ENCODE measurements around the gene HOXA11.

HOXA11 gene

DNA sequence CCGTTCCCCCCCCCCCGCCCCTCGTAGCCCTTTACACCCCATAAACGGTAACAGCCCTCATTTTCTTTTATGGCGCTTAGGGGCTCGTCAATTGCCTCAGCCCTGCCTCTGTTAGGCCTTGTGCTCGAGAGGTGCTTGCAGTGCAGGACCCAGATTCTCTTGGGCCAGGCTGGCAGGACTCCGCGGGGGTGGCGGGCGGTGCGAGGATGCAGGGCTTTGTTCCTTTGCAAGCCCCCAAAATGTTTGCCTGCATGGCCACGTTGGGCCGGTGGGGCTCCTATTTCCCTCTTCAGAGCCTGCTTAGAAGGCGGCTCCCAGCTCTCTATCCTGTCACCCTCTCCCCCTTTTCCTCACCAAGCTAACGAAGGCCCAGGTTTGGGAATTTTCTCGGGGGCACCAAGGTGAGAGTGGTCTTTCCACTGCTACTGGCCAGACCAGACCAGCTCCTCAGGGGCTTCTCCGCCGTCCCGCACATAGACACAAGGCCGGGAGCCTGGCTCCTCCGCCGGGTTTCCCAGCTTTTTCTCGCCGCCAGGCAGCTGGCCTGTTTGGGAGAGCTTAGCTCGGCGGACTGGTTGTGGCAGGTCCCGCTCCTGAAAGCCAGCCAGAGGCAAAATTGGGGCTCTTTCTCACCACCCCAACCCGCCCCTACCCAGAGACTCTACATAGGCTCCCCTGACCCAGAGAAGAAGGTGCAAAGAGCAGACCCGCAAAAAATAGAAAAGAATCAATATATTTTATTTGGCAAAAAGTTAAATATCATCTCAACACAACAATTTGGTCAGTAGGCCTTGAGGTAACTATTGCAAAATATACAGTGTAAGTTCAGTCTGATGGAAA, 23.1 kb downstream of the HOXA11 start:
- DNase-seq (ENCODE audit: low read depth in 2 of 2), result no peak
- no peak overlapping the region for H3K4me3 ChIP-seq (replicated peaks in 1 of 2; ENCODE audit: low read depth in 2 of 2, low read length in 2 of 2)
- TF ChIP-seq, protein P1, sequence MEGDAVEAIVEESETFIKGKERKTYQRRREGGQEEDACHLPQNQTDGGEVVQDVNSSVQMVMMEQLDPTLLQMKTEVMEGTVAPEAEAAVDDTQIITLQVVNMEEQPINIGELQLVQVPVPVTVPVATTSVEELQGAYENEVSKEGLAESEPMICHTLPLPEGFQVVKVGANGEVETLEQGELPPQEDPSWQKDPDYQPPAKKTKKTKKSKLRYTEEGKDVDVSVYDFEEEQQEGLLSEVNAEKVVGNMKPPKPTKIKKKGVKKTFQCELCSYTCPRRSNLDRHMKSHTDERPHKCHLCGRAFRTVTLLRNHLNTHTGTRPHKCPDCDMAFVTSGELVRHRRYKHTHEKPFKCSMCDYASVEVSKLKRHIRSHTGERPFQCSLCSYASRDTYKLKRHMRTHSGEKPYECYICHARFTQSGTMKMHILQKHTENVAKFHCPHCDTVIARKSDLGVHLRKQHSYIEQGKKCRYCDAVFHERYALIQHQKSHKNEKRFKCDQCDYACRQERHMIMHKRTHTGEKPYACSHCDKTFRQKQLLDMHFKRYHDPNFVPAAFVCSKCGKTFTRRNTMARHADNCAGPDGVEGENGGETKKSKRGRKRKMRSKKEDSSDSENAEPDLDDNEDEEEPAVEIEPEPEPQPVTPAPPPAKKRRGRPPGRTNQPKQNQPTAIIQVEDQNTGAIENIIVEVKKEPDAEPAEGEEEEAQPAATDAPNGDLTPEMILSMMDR (IDR thresholded peaks at IDR 0.05; ENCODE audit: low read depth, low read length), result no peak

DNA sequence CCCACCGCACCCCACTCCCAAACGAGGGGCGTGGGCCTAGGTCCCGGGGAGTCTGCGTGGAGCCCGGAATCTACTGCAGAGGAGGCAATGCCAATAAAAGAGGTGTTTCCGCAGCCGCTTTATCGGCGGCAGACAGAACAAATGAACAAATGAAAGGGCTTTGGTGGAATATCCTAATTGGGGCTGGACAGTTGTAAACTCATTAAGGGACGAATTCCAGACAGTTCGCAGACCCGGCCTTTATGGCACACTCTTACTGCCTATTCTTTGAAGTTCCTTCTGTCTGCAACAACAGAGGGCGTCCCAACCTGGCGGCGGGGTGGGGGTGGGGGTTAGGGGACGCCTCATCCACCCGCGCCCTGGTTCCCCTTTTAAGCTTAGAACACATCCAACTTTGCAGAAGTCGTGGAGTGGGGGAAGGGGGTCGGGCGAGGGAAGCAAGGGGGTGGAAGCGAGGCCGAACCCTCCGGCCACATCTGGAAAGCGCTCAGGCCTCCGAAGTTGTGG, 23.8 kb downstream of the HOXA11 start:
- H3K4me3 ChIP-seq (replicated peaks in 1 of 2; ENCODE audit: low read depth in 2 of 2, low read length in 2 of 2), result peak overlapping the region; percentile 43 to 48
- TF ChIP-seq, protein P1 (IDR thresholded peaks at IDR 0.05; ENCODE audit: low read depth, low read length), result no peak
- DNase-seq (ENCODE audit: low read depth in 2 of 2), result no peak

DNA sequence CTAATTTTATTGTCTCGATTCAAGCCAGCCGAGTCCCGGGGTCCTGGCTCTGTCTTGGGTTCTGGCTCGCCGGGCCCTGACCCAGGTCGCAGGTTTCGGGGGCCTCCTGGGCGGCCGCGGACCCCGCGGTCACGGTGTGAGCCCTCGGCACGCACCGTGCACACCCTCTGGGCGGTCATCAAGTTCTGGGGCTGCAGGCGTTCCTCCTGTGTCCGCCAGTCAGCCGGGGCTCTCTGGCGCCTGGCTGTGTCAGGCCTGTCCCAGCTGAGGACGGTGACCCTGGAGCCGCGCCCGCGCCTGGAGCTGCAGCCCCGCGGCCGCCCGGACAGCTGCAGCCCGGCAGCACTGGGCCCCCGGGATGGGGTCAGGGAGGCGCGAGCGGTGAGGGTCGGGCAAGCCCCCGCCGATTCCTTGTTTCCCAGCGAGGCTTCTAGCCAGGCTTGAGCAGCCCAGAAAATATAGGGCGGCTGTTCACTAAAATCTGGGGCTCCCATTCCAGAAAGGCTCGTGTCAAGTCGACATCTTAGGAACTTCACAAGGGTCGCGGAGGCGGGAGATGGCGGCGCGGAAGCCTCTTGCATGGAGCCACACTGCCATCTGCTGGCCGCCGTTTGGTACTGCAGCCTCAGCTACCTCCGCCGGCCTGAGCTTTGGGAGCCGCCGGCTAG, 24.4 kb downstream of the HOXA11 start:
- DNase-seq (ENCODE audit: low read depth in 2 of 2), result peak; percentile 76 to 85
- TF ChIP-seq, protein P1 (IDR thresholded peaks at IDR 0.05; ENCODE audit: low read depth, low read length), result peak; percentile 97
- peak overlapping the region; percentile 43 to 48 for H3K4me3 ChIP-seq (replicated peaks in 1 of 2; ENCODE audit: low read depth in 2 of 2, low read length in 2 of 2)

DNA sequence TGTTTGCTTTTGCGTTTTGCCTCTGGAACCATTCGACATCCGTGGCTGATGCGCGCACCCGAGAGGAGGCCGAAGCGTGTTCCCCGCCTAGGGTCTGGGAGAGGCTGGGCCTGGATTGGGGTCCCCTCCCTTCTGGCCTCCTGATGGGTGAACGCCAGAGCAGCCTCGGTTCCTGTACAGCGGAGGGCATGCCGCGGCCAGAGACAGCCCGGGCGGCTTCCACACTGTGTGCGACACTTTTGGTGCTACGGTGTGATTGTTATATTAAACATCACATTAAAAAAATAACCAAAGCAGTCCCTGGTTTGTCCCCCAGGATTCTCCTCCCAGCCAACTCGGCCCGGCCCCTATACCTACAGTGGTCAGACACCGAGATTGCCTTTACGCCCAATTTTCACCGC, 24.9 kb downstream of the HOXA11 start:
- DNase-seq (ENCODE audit: low read depth in 2 of 2), result no peak
- H3K4me3 ChIP-seq (replicated peaks in 1 of 2; ENCODE audit: low read depth in 2 of 2, low read length in 2 of 2), result no peak overlapping the region
- TF ChIP-seq, protein P1 (IDR thresholded peaks at IDR 0.05; ENCODE audit: low read depth, low read length), result no peak

DNA sequence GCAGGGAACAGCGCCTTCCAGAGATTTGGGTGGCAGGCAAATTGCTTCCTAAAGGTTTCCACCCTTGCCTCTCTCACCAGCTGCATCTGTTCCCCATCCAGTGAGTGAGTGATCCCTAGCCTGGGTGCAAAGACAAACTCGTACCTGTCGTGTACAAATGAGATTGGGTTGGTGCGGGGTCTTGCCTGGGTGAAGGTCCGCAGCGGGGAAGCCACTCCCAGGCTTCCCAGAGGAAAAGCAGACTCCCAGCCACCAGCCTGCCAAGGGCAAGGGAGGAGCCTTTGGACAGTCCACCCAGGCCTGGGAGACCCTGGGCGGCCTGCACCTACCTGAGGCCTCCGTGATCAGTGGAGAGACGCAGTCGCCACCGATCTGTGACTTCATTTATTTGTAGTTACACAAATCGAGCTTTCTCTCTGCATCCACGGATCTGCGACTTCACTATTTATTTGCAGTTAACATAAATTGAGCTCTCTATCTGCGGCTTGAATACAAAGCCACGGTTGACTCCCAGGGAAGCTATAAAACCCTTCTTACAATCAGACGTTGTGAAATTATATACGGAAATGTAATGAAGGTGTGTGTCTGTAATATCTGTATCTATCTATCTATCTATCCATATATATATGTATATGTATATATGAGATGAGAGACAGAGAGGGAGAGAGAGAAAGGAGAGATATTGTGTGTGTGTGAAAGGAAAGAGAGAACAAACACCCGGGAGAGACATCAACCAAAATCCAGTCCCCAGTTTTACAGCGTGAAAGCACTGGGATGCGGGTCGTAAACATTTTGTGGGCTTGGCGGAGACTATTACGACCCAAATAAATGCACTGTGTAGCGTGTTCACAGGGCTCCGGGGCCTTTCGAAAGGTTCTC, 25.5 kb downstream of the HOXA11 start:
- no peak for DNase-seq (ENCODE audit: low read depth in 2 of 2)
- TF ChIP-seq, protein P1 (IDR thresholded peaks at IDR 0.05; ENCODE audit: low read depth, low read length), result no peak
- H3K4me3 ChIP-seq (replicated peaks in 1 of 2; ENCODE audit: low read depth in 2 of 2, low read length in 2 of 2), result no peak overlapping the region

Data from cardiac fibroblast (primary cell).